SIG-M5 treated with dmso at 0.1 percent for 504 hours (cell line): ENCODE results near the gene RHEB.

ENCODE experiments used
- DNase-seq: peaks from one replicate; lab custom pipeline; 2025; ENCODE audit not compliant: unreplicated experiment; lab: John Stamatoyannopoulos, UW

Gene RHEB

GRCh38 chr7:151416112-151416940, 103.4 kb downstream of the RHEB start:
- peak; percentile 59 for DNase-seq
